Prostate gland (tissue), 2 donors: ENCODE data around the gene ATP7A.

Source experiments
- POLR2A ChIP-seq: fragments of 450-650 bp; IDR thresholded peaks from one replicate; pipeline ENCODE4 v1.6.1; 2016; ENCODE audit warnings: antibody characterized with exemption, mild to moderate bottlenecking
- POLR2AphosphoS5 ChIP-seq: sonication (generic); formaldehyde crosslinking; IDR thresholded peaks from one replicate; pipeline ENCODE4 v1.6.1; 2017; ENCODE audit warnings: antibody characterized with exemption
- TF ChIP-seq, protein P1 (sequence below), 4 experiments: fragments of 200-600 bp in 2 of 4; fragments of 450-650 bp in 2 of 4; sonication (generic) in 2 of 4; IDR thresholded peaks; 1 replicate in 3 of 4; 2 replicates in 1 of 4; pipeline ENCODE4 v1.5.1; 2016 to 2019; ENCODE audit warnings: antibody characterized with exemption in 4 of 4, mild to moderate bottlenecking in 2 of 4, moderate library complexity in 2 of 4

DNA sequence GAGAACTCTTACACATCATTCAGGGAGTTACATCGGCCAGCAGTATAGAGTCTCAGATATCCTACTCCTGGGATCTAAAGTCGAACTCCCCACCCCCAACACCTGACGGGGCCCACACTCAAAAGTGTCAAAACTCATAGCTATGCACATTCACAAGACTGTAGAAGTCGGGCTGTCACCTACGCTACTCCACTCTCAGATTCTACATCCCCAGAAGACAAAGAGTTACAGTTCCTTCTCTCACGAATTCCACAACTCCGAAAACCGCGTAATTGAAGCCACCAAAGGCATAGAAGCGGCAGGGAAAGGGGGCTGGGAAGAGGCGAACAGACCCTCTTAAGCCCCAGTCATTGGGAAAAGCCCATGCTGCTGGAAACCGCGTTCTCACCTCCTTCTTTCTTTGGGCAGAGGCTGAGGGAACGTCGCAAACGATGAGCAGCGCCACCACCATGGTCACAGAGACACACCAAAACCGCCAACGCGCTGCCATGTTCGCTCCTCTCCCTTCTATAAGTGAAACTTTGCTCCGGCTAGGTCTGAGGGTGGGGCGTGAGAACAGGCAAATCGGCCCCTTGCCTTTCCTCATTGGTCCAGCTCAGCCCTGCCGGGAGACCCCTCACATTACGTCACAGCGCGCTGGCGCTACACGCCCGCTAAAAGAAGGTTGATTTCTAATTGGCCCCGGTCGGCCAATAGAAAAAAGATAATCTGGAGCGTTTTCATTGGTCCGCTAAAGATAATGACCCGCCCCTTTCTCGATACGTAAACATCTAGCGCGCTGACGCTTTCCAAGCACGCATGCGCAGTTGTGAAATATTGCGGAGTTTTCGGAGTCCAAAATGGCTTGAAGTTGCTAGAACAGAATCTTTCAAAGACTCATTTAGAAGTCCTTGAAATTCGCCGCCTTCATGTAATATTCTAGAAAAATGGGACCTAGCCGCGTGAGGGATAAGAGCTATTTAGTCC is 15.3 kb upstream of the ATP7A start, which contains the start of gene MAGT1:
- TF ChIP-seq, protein P1, sequence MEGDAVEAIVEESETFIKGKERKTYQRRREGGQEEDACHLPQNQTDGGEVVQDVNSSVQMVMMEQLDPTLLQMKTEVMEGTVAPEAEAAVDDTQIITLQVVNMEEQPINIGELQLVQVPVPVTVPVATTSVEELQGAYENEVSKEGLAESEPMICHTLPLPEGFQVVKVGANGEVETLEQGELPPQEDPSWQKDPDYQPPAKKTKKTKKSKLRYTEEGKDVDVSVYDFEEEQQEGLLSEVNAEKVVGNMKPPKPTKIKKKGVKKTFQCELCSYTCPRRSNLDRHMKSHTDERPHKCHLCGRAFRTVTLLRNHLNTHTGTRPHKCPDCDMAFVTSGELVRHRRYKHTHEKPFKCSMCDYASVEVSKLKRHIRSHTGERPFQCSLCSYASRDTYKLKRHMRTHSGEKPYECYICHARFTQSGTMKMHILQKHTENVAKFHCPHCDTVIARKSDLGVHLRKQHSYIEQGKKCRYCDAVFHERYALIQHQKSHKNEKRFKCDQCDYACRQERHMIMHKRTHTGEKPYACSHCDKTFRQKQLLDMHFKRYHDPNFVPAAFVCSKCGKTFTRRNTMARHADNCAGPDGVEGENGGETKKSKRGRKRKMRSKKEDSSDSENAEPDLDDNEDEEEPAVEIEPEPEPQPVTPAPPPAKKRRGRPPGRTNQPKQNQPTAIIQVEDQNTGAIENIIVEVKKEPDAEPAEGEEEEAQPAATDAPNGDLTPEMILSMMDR (IDR thresholded peaks at IDR 0.05): no peak
- peak; percentile 92 for TF ChIP-seq POLR2AphosphoS5
- TF ChIP-seq POLR2A: peak; percentile 85
